ENCODE measurements around the gene SRC. TPM values are rescaled to one million over a fixed set of nuclear protein-coding genes. Genes with fewer than 3 reads are reported as not detected.

The SRC gene
- total RNA-seq, 1 donor from 2014 or later: 6.4 TPM

GRCh38 chr20:37351689-37352607 lies 6.0 kb downstream of the SRC start:
- DNase-seq (ENCODE audit: low spot score): no peak
- Mint-ChIP-seq H3K9me3 (no peaks in the 10 kb centered on the region), H3K27me3 (ENCODE audit: insufficient read depth) (no peaks in the 10 kb centered on the region), H3K4me3 (no peak overlapping the region), H3K4me1 (ENCODE audit: low read depth) (no peaks in the 10 kb centered on the region), H3K27ac (no peak overlapping the region), H3K36me3 (ENCODE audit: low read depth) (peaks cover 2% of the 10 kb centered on the region)
- intact Hi-C loops (cut with micrococcal nuclease): no loop called here

DNA sequence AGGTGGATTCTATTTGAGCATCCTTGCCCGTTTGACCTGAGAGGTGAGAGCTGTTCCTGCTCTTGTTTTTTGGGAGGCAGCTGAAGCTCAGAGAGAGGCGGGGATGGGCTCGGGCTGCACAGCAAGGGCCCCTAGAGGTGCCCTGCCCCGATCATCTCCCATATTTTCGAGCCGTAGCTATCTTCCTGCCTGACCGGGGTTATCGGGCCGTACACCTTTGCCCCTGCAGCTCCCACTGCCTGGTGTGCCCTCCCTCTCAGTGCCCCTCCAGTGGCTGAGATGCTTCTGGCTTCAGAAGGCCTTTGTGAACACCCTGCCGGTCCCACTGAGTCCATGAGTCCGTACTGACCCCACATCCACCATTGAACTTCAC lies 6.7 kb downstream of the SRC start:
- Mint-ChIP-seq H3K36me3 (ENCODE audit: low read depth) (peaks cover 2% of the 10 kb centered on the region), H3K4me1 (ENCODE audit: low read depth) (no peaks in the 10 kb centered on the region), H3K27me3 (ENCODE audit: insufficient read depth) (no peaks in the 10 kb centered on the region), H3K9me3 (no peaks in the 10 kb centered on the region), H3K4me3 (no peak overlapping the region), H3K27ac (no peak overlapping the region)
- intact Hi-C loops (cut with micrococcal nuclease): no loop called here
- DNase-seq (ENCODE audit: low spot score): no peak

- Mint-ChIP-seq H3K36me3 (ENCODE audit: low read depth) (peaks cover 2% of the 10 kb centered on the region), H3K27ac (no peak overlapping the region), H3K9me3 (no peaks in the 10 kb centered on the region), H3K27me3 (ENCODE audit: insufficient read depth) (no peaks in the 10 kb centered on the region), H3K4me1 (ENCODE audit: low read depth) (no peaks in the 10 kb centered on the region), H3K4me3 (no peak overlapping the region)
- DNase-seq (ENCODE audit: low spot score): no peak
- intact Hi-C loops (cut with micrococcal nuclease): no loop called here
Measured at GRCh38 chr20:37353285-37353849, 7.4 kb downstream of the SRC start.

DNA sequence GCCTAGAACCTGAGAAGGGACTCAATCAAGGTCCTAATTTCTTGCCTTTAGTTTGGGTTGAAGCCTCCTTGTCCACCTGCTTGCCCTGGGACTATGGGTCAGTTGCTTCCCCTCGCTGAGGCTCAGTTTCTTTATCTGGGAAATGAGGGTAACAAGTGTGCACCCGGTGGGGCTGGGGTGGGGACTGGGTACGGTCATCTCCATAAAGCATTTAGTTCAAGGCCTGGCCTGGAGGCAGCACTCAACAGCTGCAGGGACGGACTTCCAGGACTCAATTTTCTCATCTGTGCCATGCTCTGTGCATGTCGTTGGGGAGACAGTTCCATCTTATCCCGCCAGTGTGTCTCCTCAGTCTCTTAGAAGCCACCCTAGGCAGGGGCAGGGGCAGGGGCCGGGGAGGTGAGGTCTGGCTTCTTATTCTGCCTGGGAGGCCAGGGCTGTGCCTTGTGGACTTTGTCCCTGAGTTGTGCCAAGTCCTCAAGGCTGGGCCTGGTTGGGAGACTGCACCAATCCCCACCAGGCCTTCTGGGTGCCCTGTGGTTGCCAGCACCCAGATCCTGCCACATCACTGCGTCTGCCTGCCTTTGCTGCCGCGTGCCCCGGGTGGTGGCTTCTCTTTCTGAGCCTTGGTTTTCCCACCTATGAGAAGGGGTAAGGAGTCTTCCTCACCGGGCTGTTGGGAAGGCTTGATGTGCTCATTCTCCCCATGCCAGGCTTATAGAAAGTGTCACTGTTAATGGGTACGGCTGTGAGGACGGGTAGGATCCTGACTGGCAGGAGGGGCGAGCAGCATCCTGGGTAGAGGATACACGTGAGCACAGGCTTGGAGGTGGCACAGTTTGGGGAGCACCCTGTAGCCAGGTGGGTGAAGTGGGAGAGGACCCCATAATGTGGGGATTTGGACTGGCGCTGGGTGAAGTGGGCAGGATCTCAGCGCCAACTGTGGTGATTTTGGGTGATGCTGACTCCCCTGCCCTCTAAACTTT lies 8.6 kb downstream of the SRC start:
- Mint-ChIP-seq H3K9me3 (no peaks in the 10 kb centered on the region), H3K4me1 (ENCODE audit: low read depth) (no peaks in the 10 kb centered on the region)
- intact Hi-C loops (cut with micrococcal nuclease): no loop called here

GRCh38 chr20:37355252-37356180 lies 9.6 kb downstream of the SRC start:
- H3K27ac Mint-ChIP-seq: no peak overlapping the region
- no peak for DNase-seq (ENCODE audit: low spot score)
- H3K4me3 Mint-ChIP-seq: no peak overlapping the region

More for the DNA sequence above, 8.6 kb downstream of the SRC start:
- Mint-ChIP-seq H3K27me3 (ENCODE audit: insufficient read depth) (no peaks in the 10 kb centered on the region), H3K27ac (no peak overlapping the region), H3K4me3 (no peak overlapping the region), H3K36me3 (ENCODE audit: low read depth) (peaks cover 1% of the 10 kb centered on the region)
- DNase-seq (ENCODE audit: low spot score): no peak

DNA sequence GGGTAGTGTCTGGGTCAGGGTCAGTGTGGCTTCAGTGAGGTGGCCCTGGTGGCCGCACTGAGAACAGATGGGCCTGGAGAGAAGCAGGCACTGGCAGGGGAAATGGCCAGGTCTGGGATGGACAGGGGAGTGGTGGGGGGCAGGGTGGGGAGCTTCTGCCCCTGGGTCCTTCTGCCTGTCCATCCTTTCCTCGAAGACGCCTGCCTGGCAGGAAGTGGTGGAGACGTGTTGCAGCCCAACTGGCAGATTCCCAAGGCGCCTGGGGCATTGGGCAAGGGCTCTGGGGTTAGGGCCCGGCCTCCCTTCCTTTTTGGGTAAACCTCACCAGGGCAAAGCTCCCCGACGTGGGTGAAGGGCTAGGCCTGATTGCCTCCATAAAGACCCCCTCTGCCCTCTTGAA lies 10.4 kb downstream of the SRC start:
- Mint-ChIP-seq H3K27ac (no peak overlapping the region), H3K27me3 (ENCODE audit: insufficient read depth) (no peaks in the 10 kb centered on the region), H3K36me3 (ENCODE audit: low read depth) (no peaks in the 10 kb centered on the region), H3K9me3 (no peaks in the 10 kb centered on the region), H3K4me3 (no peak overlapping the region), H3K4me1 (ENCODE audit: low read depth) (no peaks in the 10 kb centered on the region)
- DNase-seq (ENCODE audit: low spot score): no peak
- intact Hi-C loops (cut with micrococcal nuclease): no loop called here

More at GRCh38 chr20:37355252-37356180, 9.6 kb downstream of the SRC start:
- no peaks in the 10 kb centered on the region for H3K27me3 Mint-ChIP-seq (ENCODE audit: insufficient read depth)
- H3K4me1 Mint-ChIP-seq (ENCODE audit: low read depth): no peaks in the 10 kb centered on the region
- no peaks in the 10 kb centered on the region for H3K36me3 Mint-ChIP-seq (ENCODE audit: low read depth)
- H3K9me3 Mint-ChIP-seq: no peaks in the 10 kb centered on the region
- intact Hi-C loops (cut with micrococcal nuclease): no loop called here

GRCh38 chr20:37356961-37357371 lies 11.0 kb downstream of the SRC start:
- intact Hi-C loops (cut with micrococcal nuclease): no loop called here
- DNase-seq (ENCODE audit: low spot score): no peak
- H3K4me1 Mint-ChIP-seq (ENCODE audit: low read depth): no peaks in the 10 kb centered on the region
- H3K27me3 Mint-ChIP-seq (ENCODE audit: insufficient read depth): no peaks in the 10 kb centered on the region
- no peaks in the 10 kb centered on the region for H3K9me3 Mint-ChIP-seq
- H3K27ac Mint-ChIP-seq: no peak overlapping the region
- H3K36me3 Mint-ChIP-seq (ENCODE audit: low read depth): no peaks in the 10 kb centered on the region
- H3K4me3 Mint-ChIP-seq: no peak overlapping the region

DNA sequence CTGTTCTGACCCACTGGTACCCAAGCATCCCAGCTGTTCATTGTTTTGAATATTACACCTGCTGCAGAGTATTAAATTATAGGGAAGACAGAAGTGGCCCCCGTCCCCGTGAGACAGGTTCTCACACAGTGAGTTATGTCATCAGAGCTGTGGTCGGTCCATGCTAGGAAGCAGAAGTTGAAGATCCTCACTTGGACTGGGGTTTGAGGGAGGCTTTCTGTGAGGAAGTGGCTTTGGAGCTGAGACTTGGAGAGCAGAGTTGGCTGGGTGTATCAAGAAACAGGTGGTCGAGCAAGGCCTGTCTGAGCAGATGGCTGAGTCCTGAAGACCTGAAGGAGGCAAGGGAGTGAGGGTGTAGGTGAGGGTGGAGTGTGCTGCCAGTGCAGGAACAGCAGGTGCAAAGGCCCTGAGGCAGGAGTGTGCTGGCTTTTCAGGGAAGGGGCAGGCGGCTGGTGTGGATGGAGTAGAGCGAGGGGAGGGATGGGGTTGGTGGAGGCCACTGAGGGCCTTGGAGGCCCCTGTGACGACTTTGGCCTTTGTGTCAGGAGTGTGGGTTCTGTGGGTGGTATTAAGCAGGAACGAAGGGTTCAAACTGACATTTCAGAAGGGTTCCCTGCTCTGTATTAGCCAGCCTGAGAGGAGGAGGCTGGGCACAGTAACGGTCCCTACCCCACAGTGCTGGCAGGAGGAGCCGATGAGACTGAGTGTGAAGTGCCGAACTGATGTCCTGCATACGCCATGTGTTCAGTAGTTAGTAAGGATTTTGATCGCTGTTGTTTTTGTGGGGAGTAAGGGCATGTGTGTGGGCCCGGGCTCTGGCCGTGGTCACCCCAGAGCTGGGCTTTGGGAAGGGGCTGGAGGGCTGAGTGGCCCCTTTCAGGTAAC lies 11.8 kb downstream of the SRC start:
- intact Hi-C loops (cut with micrococcal nuclease): no loop called here
- Mint-ChIP-seq H3K9me3 (no peaks in the 10 kb centered on the region), H3K4me1 (ENCODE audit: low read depth) (no peaks in the 10 kb centered on the region), H3K4me3 (no peak overlapping the region), H3K27ac (no peak overlapping the region), H3K36me3 (ENCODE audit: low read depth) (no peaks in the 10 kb centered on the region), H3K27me3 (ENCODE audit: insufficient read depth) (no peaks in the 10 kb centered on the region)
- no peak for DNase-seq (ENCODE audit: low spot score)

DNA sequence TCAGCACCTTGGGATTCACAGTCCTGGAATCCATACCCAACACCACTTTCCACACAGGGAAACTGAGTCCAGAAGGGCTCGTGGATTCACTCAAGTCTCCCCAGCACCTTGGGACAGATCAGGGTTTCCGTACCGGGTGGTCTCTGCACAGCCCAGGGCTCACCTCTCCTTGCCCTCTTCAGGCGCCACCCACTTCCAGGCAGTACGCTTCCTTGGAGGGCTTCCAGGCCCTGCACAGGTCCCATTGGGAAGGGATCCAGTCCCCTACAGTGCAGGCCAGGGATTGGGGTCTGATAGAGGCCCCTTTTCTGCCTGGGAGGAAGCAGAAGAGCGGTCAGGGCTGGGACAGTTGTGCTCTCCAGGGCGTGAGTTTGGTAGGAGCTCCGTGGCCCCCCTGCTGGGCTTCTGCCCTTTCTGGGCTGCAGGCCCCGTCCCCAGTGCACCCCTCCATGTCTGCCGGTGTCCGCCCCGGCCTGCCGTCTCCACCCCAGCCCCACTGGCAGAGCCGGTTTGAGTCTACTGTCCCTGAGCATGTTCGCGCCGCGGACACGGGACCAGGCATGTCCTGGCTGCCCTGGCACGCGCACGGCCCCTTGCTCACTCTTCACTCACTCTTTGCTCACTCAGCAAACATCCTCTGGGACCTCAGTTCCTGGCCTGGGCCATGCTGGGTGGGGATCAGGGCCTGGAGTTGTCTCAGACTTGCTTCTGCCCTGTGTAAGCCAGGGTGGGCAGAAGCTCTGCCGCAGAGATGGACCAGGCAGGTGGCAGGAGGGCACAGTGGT lies 12.6 kb downstream of the SRC start:
- Mint-ChIP-seq H3K36me3 (ENCODE audit: low read depth) (no peaks in the 10 kb centered on the region), H3K4me1 (ENCODE audit: low read depth) (no peaks in the 10 kb centered on the region), H3K9me3 (no peaks in the 10 kb centered on the region), H3K27me3 (ENCODE audit: insufficient read depth) (no peaks in the 10 kb centered on the region), H3K27ac (no peak overlapping the region), H3K4me3 (no peak overlapping the region)
- DNase-seq (ENCODE audit: low spot score): no peak
- intact Hi-C loops (cut with micrococcal nuclease): no loop called here

GRCh38 chr20:37359331-37359730 lies 13.4 kb downstream of the SRC start:
- Mint-ChIP-seq H3K27ac (no peak overlapping the region), H3K27me3 (ENCODE audit: insufficient read depth) (no peaks in the 10 kb centered on the region), H3K36me3 (ENCODE audit: low read depth) (no peaks in the 10 kb centered on the region), H3K4me3 (no peak overlapping the region), H3K4me1 (ENCODE audit: low read depth) (no peaks in the 10 kb centered on the region), H3K9me3 (no peaks in the 10 kb centered on the region)
- intact Hi-C loops (cut with micrococcal nuclease): no loop called here
- DNase-seq (ENCODE audit: low spot score): no peak

DNA sequence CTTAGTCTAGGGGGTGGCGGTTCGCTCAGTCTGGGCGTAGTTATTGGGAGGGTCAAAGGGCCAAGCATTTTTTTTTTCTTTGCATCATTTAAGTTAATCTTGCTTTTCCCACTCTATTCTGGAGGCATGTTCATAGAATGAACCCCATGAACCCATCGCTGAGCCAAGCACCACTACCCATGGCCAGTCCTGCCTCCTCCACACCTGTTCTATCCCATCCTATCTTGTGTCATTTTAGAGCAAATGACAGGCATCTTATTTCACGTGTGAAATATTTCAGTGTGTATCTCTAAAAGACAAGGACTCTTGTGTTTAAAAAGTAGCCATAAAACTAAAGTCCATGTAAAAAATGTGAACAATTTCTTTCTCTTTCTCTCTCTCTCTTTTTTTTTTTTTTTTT lies 13.9 kb downstream of the SRC start:
- intact Hi-C loops (cut with micrococcal nuclease): no loop called here
- no peaks in the 10 kb centered on the region for H3K27me3 Mint-ChIP-seq (ENCODE audit: insufficient read depth)
- DNase-seq (ENCODE audit: low spot score): no peak
- no peaks in the 10 kb centered on the region for H3K4me1 Mint-ChIP-seq (ENCODE audit: low read depth)
- H3K4me3 Mint-ChIP-seq: no peak overlapping the region
- no peaks in the 10 kb centered on the region for H3K9me3 Mint-ChIP-seq
- no peaks in the 10 kb centered on the region for H3K36me3 Mint-ChIP-seq (ENCODE audit: low read depth)
- H3K27ac Mint-ChIP-seq: no peak overlapping the region
